ENCODE measurements around the gene PCSK6.

PCSK6 gene

DNA sequence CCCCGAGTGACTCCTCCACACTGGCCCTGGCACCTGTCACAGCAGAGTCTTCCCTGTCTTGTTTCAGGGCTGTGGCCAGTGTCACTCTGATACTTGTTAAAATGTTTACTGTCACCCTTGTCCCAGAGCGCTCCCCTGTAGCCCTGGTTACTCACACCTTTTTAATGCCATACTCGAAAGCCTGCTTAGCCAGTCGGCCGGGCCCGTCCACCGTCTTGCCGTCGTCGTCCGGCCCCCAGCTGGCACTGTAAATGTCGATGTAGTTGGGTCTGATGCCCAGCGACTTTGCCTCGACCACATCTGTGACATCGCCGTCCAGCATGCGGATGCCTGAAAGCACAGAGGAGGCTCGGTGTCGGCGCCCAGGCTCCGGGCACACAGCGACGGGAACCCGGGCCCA lies 91.3 kb downstream of the PCSK6 start:
- no peak for DNase-seq (ENCODE audit: low spot score)

DNA sequence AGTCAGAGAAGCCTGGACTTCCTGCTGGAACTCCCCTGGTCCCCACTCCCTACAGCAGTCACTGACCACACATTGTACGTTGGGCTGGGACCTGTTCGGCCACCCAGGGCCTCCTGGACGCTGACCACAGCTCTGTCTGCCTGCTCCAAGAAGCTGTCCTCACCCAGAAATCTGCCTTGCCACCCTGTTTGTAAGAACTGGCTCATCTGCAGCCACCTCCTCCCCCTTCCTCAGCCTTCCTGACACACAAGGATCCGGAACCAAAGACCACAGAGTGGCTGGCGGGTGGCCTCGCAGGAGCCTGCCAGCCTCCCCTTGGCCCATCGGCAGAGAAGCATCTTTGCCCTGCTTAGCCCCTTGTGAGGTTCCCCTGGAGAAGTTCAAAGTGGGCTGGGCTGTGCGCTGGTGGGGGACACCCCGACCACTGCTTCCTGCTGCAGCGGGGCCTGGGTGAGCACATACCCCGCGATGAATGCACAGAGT lies 91.9 kb downstream of the PCSK6 start:
- no peak for DNase-seq (ENCODE audit: low spot score)

DNA sequence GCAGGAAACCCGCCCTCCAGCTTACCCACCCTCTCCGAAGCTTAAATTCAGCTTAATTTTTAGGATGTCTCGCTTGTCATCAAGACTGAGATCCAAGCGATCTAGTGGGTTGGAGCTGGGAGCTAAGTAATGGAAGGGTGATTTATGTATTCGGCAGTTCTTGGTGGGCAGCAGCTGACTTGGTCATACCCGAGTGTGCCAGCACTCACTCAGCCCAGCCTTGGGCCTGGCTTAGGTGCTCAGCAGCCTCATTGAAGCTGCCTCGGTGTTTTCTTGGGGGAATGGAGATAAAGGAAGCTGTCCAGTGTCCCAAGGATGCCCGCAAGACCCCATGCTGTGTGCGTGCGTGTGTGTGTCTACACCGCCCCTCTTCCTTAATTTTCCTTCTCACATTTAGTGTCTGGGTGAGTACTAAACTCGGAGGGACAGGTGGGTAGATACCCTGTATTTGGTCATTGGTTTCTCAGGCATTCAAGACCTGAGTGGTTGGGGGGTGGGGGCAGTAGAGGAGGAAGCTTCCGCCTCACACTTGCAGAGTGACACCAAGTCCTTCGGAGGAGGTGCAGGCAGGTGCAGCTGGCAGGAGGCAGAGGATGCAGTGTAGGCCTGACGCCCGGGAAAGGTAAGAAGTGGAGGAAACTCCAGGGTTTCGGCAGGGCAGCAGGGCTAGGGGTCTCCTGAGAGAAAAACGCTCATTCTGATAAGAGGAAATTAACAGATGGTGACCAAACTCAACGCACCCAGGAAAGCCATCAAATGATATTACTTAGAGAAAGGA lies 92.8 kb downstream of the PCSK6 start:
- DNase-seq (ENCODE audit: low spot score) = no peak

DNA sequence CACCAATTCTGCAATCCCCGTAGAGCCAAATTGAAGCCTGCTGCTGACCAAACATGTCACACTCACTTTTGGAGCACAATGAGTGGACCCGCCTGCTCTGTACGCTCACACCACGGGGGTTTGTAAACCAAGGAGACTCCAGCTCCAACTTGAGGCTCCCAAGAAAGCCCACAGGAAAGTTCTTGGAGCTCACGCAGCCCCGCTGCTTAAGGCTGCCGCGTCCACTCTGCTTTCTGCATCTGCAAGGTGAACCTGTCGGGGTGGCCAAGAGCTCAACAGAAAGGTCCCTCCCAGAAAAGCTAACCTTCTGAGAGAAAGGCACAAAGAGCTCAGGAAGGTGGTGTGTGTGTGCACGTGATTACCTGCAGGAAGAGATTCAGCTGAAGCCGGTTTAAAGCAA lies 94.9 kb downstream of the PCSK6 start:
- DNase-seq (ENCODE audit: low spot score) = no peak

DNA sequence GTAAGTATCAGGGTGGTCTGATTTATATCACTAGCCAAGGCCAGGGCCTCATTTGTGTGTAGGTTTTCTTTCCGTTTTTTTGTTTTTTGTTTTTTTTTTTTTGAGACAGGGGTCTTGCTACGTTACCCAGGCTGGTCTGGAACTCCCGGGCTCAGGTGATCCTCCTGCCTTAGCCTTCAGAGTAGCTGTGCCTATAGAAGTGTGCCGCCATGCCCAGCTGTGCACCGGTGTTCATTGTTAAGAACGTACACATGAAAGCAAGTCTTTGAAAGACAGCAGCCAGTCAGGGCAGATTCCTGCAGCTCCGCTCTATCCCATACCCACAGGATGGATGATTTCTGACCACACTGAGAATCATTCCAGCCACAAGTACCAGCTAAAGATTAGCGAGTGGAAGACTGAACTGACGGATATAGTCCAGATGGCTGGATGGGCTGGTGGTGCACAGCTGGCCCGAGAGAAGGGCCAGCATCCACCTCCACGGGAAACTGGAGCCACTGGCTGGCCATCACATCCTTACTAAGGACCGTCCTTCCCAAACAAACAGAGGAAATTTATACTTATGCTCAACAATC lies 95.4 kb downstream of the PCSK6 start:
- no peak for DNase-seq (ENCODE audit: low spot score)

DNA sequence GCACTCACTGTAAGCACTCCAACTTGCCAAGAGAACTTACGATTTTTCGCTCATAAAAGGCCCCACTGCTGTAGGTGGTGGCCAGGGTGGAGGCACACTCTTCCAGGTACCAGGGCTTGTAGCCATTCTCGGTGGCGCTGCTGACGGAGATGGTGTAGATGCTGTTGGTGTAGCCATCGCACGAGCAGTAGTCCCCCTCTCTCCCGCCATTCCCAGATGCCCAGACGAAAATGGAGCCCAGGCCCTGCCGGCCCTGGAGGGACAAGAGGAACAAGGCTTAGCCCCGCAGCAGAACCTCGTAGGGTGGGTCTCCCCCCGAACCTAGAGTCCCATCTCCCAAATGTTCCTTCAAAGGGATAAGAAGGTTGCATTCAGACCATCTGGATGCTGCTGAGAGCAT lies 96.3 kb downstream of the PCSK6 start:
- no peak for DNase-seq (ENCODE audit: low spot score)

DNA sequence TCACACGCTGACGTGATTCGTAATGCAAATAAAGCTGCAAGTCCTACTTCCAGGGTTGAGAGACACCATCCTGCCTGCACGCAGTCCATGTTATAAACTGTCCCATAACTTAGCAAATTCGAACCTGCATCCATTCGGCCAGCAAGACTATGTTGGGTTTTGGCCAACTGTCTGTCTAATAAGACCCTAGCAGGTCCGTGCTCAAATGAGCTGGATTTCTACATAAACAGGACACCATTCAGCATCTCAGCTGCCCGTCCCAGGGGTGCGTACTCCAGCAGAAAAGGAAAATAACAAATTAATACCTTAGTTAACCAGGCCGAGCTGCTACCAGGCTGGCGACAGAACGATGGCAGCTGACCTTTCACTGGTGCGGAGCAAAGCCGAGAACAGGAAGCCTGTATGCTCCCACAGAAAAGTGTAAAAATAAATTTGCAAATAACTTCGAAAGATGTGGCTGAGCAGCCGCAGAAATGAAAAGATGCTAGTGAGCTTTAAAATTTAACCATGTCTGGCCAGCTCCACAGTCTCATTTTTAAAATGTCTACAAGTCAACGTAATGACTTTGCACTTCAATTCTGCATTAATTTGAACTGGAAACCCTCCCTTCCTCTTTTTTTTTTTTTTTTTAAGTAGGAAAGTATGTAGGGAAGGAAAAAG lies 97.4 kb downstream of the PCSK6 start:
- DNase-seq (ENCODE audit: low spot score) = no peak

DNA sequence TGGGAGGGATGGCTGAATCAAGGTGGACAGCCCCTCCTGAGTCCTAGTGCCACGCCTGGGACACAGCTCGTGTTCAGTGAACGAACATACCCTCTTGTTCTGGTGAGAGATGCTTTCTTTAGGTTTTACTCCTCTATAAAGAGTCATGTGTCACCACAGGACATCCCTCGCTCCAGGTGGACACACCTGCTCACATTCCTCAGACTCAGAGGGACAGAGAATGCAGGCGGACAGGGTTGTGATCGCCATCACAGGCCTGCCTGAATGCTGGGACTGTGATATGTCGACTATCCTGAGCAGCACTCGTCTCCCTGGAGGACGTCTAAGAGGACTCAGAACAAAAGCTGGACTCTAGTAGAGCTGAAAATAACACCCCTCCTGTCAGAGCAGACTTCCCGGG lies 98.1 kb downstream of the PCSK6 start:
- DNase-seq (ENCODE audit: low spot score) = no peak

DNA sequence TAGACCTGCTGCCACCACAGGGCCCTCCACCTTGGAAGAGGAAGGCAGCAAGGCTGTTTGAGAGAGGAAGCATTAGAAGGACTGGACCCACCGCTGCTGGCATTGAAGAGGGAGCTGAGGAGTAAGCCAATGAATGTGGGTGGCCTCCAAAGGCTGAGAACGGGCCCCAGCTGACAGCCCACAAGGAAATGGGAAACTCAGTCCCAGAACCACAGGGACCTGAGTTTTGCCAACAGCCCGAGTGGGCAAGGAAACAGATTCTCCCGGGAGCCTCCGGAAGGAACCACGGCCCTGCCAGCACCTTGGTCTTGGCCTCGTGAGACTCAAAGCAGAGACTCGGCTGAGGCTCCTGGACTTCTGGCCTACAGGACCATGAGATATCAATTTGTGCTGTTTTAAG lies 99.0 kb downstream of the PCSK6 start:
- DNase-seq (ENCODE audit: low spot score) = no peak

DNA sequence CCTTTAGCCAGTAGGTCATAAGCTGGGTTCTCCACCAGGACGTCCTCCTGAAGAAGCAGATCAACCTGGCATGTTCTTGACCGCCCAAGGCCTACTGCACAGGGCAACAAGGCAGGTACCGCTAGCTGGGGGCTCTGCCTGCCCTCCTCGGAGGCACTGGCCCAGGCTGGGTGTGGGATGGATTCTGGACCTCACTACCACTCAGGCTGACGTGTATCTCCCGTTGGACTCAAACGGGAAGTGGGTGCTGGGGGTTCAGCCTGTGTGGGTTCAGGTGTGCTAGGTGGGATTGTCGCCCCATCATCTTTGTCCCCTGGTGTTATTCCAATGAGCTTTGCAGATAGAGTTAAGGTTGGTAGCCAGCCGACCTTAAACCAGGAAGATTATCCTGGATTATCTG lies 99.4 kb downstream of the PCSK6 start:
- DNase-seq (ENCODE audit: low spot score) = no peak

DNA sequence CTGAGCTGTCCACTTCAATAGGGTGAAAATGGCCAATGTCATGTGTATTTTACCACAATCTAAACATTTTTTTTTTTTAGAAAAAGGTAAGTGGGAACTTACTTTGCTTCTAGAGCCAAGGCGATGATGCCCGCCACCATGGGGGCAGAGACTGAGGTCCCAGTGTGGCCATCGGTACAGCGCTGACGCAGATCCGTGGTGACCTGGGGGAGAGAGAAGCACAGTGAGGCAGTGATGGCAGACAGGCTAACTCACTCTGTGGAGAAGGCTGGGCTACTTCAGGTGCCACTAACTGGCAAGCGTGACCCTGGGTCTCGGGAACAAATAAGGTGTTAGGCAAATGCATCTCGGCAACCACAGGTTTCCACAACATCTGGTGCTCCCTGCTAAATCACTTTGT lies 100.1 kb downstream of the PCSK6 start:
- DNase-seq (ENCODE audit: low spot score) = no peak

DNA sequence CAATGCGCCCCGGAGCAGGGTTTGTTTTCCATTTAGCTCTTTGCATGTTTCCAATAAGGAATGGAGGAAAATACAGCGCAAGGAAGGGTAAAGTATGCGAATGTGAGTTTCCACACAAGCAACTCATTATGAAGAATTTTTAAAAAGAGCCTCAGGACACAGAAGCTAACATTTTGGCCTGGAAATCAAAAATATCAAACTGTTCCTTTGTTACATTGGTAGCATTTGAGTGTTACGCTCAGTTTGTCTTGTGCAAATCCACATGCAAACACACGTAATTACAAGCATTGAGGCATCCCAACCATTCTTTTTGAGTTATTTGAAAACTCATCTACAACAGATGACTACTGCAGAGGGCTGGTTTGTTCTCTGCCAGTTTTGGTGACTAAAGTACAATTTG lies 101.5 kb downstream of the PCSK6 start:
- no peak for DNase-seq (ENCODE audit: low spot score)

DNA sequence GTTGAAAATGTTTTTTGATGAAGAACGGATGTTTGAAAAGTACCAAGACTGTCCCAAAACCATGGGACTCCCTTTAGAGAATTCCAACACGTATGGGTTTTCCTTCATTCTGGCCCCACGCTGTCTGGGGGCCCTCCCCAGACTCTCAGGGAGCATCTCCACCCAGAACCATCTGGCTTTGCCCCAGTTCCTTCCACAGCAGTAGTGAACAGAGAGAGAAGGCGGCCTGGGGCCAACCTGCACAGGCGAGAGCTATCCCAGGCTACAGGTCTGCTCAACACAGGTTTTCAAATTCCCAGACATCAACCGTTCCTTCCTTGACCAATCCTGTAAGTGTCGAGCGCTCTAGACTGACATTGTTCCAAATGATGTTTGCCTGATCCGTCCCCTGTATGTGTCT lies 101.9 kb downstream of the PCSK6 start:
- DNase-seq (ENCODE audit: low spot score) = no peak

DNA sequence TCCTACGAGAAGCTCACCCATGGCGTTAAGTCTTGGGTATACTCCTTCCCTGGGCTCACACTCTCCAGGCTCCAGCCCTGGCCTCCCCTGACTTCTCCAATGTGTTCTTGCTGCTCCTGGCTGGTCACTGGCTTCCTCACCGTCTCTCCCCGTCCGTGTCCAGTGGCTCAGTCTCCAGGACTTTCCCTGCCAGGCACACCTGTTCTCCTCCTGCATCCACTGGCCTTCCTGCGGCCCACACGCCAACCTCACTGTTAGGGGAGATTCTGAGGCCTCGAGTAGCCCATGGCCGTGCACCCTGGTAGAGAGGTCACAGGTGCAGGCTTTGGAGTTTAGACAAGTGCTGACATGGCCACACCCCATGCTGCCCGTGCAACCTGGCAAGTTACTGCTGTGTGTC lies 102.5 kb downstream of the PCSK6 start:
- no peak for DNase-seq (ENCODE audit: low spot score)

DNA sequence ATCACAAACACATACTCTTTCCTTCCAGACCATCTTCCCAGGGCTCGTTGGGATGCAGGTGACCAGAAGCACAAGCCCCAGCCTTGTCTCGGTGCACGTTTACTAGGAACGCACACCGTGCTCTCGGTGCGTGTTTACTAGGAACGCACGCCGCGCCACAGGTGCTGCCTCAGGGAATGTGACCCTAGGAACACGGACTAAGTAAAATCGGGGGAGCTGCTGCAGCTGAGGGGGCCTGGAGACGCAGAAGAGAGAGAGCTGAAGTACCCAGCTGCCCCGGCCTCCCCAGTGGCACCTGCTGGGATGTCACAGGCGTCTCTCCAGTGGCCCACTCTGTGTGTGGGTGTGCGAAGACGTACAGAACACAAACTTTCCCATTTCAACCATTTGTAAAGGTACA lies 103.5 kb downstream of the PCSK6 start:
- DNase-seq (ENCODE audit: low spot score) = no peak

DNA sequence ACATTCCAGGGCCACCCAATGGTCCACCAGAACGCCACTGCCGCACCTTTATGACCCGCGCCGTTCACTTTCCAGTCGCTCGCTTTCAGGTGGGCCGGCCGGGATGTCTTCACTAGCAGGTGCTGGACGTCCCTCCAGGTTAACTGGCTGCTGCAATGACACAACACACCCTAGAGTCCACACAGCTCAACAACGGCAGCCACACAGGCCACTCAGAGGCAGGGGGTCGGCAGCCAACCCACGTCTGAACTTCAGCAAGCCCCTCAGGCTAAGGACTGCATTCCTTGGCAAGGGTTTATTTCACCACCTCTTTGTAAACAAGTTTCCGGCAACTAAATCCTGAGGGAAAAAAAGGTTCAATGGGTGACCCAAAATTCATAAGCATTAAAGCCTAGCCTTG lies 105.2 kb downstream of the PCSK6 start:
- DNase-seq (ENCODE audit: low spot score) = no peak

DNA sequence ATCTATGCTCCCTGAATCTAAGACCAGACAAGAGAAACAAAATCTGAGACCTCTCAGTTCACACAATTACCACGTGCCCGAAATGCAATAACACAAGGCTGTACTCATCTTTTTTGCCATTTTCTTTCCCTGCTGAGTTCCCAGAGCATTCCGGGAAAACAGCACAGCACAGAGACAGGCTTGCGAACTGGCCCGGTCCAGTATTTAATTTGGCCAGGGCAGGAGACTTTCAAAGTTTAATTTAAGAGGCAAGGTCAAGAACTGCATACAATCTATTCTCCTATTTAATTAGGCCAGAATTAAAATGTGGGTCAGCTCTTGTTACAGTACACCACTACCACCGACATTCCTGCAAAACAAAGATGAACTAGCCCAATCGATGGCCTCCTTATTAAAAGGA lies 107.0 kb downstream of the PCSK6 start:
- DNase-seq (ENCODE audit: low spot score) = no peak

DNA sequence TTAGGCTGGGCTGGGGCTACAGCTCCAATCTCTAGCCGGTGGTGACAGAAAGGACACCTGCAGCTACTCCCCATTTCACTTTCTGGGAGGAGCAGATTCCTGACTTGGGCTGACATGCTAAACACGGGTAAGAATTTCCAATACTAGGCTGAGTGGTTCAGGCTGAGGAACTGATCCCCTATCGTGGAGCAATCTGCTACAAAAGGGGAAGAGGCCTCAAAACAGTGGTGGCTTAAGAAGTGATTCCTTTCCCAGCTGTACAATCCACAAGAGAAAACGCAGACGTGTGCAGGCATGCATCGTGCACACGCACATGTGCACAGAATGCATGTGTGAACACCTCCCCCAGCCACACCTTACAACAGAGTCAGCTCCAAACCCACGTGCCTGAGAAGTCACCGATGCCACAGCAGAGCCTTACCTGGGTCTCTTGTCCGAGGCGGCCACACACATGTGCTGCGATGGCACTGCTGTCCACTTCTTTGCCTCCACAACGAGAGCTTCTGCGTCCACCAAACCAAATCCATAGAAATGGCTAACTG lies 107.8 kb downstream of the PCSK6 start:
- no peak for DNase-seq (ENCODE audit: low spot score)

DNA sequence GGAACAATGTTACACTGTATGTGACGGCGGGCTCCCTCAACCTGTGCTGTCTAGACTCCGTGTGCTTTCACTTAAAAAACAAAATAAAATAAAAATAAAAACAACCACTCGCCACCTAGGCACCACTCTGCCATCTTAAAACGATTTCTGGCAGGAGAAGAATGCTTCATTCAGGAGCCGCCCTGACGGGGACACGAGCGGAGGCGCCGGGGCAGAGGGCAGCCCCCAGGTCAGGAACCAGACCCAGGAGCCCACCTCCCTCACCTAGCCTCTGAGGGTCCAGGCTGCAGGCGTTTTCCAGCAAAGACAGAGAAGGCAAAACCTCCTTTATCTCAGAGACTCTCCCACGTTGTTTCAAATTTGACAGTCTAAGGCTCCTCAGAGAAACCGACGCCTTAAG lies 109.4 kb downstream of the PCSK6 start:
- DNase-seq (ENCODE audit: low spot score) = no peak

DNA sequence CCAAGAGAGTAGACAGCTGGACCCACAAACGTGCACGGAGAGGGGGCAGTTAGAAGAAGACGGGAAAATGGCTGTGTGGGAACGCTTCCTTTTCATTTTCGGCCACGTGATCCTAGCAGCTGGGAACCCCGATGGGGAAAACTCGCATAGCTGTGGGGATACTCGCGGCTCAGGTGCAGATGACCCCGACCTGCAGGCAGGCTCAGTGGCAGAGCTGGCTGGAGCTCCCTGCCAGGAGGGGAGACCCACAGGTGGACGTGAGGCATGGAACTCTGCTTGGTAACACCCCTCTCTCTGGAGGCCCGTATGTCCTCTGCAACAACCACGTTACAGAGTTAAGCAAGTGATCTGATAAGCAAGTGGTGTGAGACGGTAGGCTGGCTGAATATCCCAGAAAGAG lies 109.9 kb downstream of the PCSK6 start:
- DNase-seq (ENCODE audit: low spot score) = no peak

DNA sequence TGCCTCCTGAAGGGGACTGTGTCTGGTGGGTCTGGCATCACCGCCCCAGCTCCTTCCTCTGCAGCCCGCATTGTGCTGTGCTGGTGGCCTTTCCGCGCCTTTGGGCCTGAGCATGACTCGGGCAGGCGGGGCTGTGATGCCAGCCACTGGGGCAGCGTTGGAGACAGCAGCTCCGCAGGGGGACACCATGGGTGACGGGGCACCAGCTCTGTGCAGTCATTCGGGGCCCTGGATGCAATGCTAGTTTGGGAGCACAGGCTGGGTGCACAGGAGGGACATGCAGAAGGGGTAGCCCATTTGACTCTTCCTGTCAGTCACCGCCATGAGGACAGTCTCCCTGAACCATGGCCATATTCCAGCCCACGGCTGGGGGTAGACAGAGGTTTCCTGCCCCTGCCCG lies 110.6 kb downstream of the PCSK6 start:
- DNase-seq (ENCODE audit: low spot score) = no peak

DNA sequence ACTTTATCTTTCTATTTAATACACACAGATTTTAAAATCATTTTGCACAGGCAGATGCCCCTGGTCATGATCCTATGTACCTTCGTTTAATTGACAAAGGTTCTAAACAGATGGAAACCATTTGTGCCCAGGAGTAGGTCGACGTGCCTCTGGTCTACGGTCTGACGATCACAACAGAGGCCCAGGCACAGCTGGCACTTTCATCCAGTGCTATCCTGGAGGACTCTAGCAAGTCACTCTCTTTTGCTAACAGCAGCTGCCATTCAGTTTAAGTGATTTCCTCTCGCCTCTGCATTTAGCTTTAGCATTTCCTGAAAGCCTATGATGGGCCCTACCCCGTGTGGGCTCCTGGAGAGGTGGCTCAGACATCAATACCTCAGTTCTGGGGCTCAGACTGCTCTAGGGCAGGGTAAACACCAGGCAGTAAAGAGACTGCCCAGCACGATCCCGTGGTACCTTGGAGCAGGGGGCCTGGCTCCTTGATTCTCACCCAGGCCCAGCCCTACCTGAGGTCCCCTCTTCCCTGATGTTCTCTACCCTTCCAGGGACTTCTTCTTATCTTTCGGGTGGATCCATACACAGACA lies 111.2 kb downstream of the PCSK6 start:
- no peak for DNase-seq (ENCODE audit: low spot score)

Measured in SW480 (cell line).